Activated B cell treated with CpG ODN at 0.5 μM for 24 hours (primary cell): ENCODE data around the gene ZCCHC2. TPM values are rescaled to one million over a fixed set of nuclear protein-coding genes. Genes with fewer than 3 reads are reported as not detected.

ENCODE experiments used
- ATAC-seq: fragments of 200-7000 bp; cut with Tn5 transposase; one replicate; pipeline ENCODE4 v1.10.0; 2021; ENCODE audit warnings: low read depth, mild to moderate bottlenecking, moderate library complexity
- CTCF ChIA-PET: fragments of 350-600 bp; sonication (Branson Sonifier 250); formaldehyde crosslinking; loops from one replicate; lab custom pipeline; 2021; ENCODE audit warnings: antibody characterized with exemption; lab: Charles Lee
- POLR2A ChIA-PET: fragments of 350-600 bp; sonication (Branson Sonifier 250); formaldehyde crosslinking; loops from one replicate; lab custom pipeline; 2021; ENCODE audit warnings: antibody characterized with exemption; lab: Charles Lee
- DNase-seq: peaks from one replicate; pipeline ENCODE4 v3.0.0; 2022
- H3K27ac Mint-ChIP-seq: one replicate; pipeline ENCODE4 v1.8.0; 2020; ENCODE audit warnings: mixed read lengths
- H3K27me3 Mint-ChIP-seq: one replicate; pipeline ENCODE4 v1.8.0; 2021; ENCODE audit warnings: mixed read lengths
- H3K36me3 Mint-ChIP-seq: one replicate; pipeline ENCODE4 v1.8.0; 2021; ENCODE audit warnings: low read depth, mixed read lengths
- H3K4me1 Mint-ChIP-seq: one replicate; pipeline ENCODE4 v1.8.0; 2021; ENCODE audit warnings: mixed read lengths
- H3K4me3 Mint-ChIP-seq: one replicate; pipeline ENCODE4 v1.8.0; 2020; ENCODE audit warnings: mild to moderate bottlenecking, mixed read lengths
- H3K9me3 Mint-ChIP-seq: one replicate; pipeline ENCODE4 v1.8.0; 2020; ENCODE audit warnings: mixed read lengths
- CTCF ChIP-seq: fragments of 200-600 bp; IDR thresholded peaks from one replicate; pipeline ENCODE4 v1.8.0; 2022; ENCODE audit warnings: antibody characterized with exemption, mild to moderate bottlenecking
- intact Hi-C: fragments of 100-400 bp; cut with micrococcal nuclease; formaldehyde crosslinking; loops from one replicate; pipeline ENCODE4 v1.15.1; 2024
- total RNA-seq: library from RNA; stranded (reverse); gene quantifications from 2 replicates; pipeline ENCODE4 v1.2.3, GENCODE V29; 2022

The ZCCHC2 gene
- total RNA-seq, 1 donor from 2014 or later, result 29.4 TPM

DNA sequence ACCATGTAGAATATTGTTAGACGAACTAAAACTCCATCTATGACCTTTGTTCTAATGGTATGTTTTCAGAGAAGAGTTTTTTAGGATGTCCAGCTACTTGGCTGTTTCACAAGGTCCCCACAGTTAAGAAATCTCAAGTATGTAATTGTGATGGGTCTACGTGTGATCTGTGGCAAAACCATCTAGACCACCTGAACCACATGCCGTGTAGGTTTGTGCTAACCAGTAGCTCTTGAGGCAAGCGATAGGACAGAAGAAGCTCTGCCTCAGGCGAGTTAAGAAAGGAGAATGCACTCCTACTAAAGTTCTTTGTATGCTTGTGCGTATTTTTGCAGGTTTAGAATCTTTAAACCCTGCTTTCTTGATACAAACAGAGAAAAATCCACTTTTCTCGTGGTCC lies 13.2 kb downstream of the ZCCHC2 start:
- intact Hi-C loops, result no loop called here
- H3K36me3 Mint-ChIP-seq, result peaks cover 15% of the 10 kb centered on the region
- H3K4me3 Mint-ChIP-seq, result no peak overlapping the region
- no peaks in the 10 kb centered on the region for H3K9me3 Mint-ChIP-seq
- H3K27ac Mint-ChIP-seq, result no peak overlapping the region
- ChIA-PET CTCF (interaction anchor here (0.5 kb wide), 1 partner anchor 15 kb away, joined by 3 read pairs; no protein-coding TSS in a partner anchor), POLR2A (no interaction called here)
- TF ChIP-seq CTCF, result no peak
- DNase-seq (no peak), ATAC-seq (no peak)
- H3K27me3 Mint-ChIP-seq, result no peaks in the 10 kb centered on the region
- peaks cover 45% of the 10 kb centered on the region for H3K4me1 Mint-ChIP-seq

DNA sequence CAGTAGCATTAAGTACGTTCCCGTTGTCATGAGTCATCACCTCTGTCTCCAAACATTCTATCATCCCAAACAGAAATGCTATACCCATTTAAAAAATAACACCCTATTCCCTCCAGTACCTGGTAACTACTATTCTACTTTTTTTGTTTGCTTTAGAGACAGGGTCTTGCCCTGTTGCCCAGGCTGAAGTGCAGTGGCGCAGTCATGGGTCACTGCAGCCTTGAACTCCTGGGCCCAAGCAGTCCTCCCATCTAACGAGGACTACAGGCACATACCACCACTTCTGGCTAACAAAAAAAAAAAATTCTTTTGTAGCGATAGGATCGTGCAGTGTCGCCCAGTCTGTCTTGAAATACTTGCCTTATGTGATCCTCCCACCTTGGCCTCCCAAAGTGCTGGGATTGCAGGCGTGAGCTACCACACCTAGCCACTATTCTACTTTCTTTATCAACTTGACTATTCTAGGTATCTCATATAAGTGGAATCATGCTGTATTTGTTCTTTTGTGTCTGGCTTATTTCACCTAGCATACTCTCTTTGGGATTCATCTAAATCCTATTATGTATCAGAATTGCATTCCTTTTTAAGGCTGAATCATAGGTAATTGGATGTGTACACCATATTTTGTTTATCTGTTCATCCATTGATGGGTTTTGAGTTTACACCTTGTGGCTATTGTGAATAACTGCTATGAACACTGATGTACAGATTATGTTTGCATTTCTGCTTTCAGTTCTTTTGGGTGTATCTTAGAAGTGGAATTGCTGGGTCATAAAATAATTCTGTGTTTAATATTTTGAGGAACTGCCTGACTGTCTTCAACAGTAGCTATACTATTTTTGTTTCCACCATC lies 14.4 kb downstream of the ZCCHC2 start:
- Mint-ChIP-seq H3K27ac (no peak overlapping the region), H3K27me3 (no peaks in the 10 kb centered on the region), H3K9me3 (no peaks in the 10 kb centered on the region), H3K4me3 (no peak overlapping the region), H3K4me1 (peaks cover 34% of the 10 kb centered on the region), H3K36me3 (peaks cover 23% of the 10 kb centered on the region)
- TF ChIP-seq CTCF, result no peak
- ATAC-seq (no peak), DNase-seq (no peak)
- intact Hi-C loops, result no loop called here
- POLR2A ChIA-PET, result no interaction called here
- CTCF ChIA-PET, result no interaction called here

DNA sequence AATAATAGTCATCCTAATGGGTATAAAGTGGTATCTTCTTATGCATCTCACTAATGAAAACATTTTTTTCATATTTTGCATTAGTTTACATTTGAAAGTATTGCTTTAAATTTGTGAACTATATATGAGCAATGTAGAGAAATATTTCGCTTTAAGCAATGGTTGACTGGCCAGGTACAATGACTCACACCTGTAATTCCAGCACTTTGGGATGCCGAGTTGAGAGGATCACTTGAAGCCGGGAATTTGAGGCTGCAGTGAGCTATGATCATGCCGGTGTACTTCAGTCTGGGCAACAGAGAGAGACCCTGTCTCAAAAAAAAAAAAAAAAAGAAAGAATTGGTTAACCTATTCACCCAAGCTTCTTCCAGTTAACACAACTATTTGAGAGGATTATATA lies 15.1 kb downstream of the ZCCHC2 start:
- POLR2A ChIA-PET, result no interaction called here
- ATAC-seq, result no peak
- no peak overlapping the region for H3K27ac Mint-ChIP-seq
- H3K4me1 Mint-ChIP-seq, result peaks cover 30% of the 10 kb centered on the region
- intact Hi-C loops, result no loop called here
- H3K27me3 Mint-ChIP-seq, result no peaks in the 10 kb centered on the region
- no peak overlapping the region for H3K4me3 Mint-ChIP-seq
- peaks cover 30% of the 10 kb centered on the region for H3K36me3 Mint-ChIP-seq
- no peak for TF ChIP-seq CTCF
- CTCF ChIA-PET, result no interaction called here
- no peak for DNase-seq
- no peaks in the 10 kb centered on the region for H3K9me3 Mint-ChIP-seq

- ATAC-seq (no peak), DNase-seq (no peak)
- Mint-ChIP-seq H3K9me3 (no peaks in the 10 kb centered on the region), H3K27me3 (no peaks in the 10 kb centered on the region), H3K4me1 (peaks cover 30% of the 10 kb centered on the region), H3K4me3 (no peak overlapping the region), H3K27ac (no peak overlapping the region), H3K36me3 (peaks cover 39% of the 10 kb centered on the region)
- CTCF ChIA-PET, result no interaction called here
- intact Hi-C loops, result no loop called here
- TF ChIP-seq CTCF, result no peak
- POLR2A ChIA-PET, result no interaction called here
Observed at GRCh38 chr18:62538881-62539280, 16.1 kb downstream of the ZCCHC2 start.

DNA sequence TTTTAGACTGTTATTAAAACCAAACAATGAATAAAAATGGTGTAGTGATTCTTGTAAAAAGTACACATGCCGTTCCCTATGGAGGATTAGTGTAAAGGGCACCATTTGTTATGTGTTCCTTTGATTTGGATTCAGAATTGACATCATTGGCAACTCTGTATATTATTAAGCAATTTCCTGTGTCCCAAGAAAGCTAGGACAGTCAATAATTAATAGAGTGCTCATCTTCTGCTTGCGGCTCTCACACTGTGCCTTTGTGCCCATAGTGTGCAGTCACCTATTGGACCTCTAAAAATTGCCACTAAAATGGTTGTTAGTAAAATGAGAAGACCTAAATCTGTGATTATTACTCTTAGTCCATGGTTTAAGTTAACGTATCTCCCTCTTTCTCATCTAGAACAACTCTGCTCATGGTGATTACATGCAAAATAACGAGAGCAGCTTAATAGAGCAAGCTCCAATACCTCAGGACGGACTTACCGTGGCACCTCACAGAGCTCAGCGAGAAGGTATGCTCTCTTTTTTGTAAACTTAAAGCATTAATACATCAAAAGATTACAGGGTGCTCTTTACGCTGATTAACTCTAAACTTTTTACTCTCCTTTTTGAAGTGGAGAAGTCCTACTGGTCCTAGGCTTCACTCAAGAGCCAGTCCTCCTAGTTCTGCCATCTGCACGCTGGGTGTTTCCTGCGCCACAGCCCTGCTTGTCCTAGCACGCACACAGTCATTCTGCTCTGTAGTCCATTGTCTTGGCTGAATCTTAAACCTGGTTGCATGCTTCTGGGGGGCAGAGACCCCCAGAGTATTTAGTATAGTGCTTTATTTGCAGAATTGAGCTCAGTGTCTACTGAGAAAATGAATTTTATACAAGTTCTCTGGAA lies 16.7 kb downstream of the ZCCHC2 start:
- H3K36me3 Mint-ChIP-seq, result peaks cover 46% of the 10 kb centered on the region
- intact Hi-C loops, result no loop called here
- no peak for ATAC-seq
- peaks cover 24% of the 10 kb centered on the region for H3K4me1 Mint-ChIP-seq
- DNase-seq, result no peak
- H3K9me3 Mint-ChIP-seq, result no peaks in the 10 kb centered on the region
- H3K4me3 Mint-ChIP-seq, result no peak overlapping the region
- TF ChIP-seq CTCF, result no peak
- no peak overlapping the region for H3K27ac Mint-ChIP-seq
- H3K27me3 Mint-ChIP-seq, result no peaks in the 10 kb centered on the region
- ChIA-PET POLR2A (no interaction called here), CTCF (no interaction called here)
